ENCODE data around the gene SMIM44. TPM values are rescaled to one million over a fixed set of nuclear protein-coding genes. Genes with fewer than 3 reads are reported as not detected.

SMIM44 gene
- total and polyA plus RNA-seq, 9 of the 15 experiments (the other 6 are each of a cell fraction or from before 2014, with no cell fraction given), result not detected

DNA sequence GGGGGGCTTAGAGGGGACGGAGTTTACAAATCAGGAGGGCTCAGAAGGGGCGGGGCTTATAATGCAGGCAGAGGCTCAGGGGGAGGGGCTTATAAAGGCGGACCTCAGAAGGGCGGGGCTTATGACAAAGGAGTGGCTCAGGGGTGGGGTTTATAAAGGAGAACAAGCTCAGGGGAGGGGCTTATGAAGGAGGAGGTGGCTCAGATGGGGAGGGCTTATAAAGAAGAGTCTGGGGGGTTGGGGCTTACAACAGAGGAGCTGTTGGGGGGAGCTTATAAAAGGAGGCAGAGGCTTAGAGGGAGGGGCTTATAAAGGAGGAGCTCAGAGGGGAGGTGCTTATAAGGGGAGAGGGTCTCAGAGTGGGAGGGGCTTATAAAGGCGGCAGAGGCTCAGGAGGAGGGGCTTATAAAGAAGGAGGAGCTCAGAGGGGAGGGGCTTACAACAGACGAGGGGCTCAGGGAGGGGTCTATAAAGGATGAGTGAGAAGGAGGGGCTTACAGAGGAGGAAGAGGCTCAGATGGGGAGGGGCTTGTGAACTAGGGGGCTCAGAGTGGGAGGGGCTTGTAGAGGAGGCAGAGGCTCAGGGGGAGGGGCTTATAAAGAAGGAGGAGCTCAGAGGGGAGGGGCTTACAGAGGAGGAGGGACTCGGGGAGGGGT is 3.9 kb downstream of the SMIM44 start (continued):
- TF ChIP-seq, protein P1, sequence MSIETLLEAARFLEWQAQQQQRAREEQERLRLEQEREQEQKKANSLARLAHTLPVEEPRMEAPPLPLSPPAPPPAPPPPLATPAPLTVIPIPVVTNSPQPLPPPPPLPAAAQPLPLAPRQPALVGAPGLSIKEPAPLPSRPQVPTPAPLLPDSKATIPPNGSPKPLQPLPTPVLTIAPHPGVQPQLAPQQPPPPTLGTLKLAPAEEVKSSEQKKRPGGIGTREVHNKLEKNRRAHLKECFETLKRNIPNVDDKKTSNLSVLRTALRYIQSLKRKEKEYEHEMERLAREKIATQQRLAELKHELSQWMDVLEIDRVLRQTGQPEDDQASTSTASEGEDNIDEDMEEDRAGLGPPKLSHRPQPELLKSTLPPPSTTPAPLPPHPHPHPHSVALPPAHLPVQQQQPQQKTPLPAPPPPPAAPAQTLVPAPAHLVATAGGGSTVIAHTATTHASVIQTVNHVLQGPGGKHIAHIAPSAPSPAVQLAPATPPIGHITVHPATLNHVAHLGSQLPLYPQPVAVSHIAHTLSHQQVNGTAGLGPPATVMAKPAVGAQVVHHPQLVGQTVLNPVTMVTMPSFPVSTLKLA (conservative IDR thresholded peaks at IDR 0.05), result no peak
- TF ChIP-seq NR4A1 (CRISPR knock-in tag; IDR thresholded peaks at IDR 0.05), result no peak
- TF ChIP-seq NR4A1 (tag; IDR thresholded peaks at IDR 0.05), result no peak
- no peak for TF ChIP-seq CAMTA2 (CRISPR knock-in tag; conservative IDR thresholded peaks at IDR 0.05)
- TF ChIP-seq, protein P2, sequence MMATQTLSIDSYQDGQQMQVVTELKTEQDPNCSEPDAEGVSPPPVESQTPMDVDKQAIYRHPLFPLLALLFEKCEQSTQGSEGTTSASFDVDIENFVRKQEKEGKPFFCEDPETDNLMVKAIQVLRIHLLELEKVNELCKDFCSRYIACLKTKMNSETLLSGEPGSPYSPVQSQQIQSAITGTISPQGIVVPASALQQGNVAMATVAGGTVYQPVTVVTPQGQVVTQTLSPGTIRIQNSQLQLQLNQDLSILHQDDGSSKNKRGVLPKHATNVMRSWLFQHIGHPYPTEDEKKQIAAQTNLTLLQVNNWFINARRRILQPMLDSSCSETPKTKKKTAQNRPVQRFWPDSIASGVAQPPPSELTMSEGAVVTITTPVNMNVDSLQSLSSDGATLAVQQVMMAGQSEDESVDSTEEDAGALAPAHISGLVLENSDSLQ (IDR thresholded peaks at IDR 0.05), result 0 out of 2 replicates have a peak, but pooled peaks have one; percentile 12
- TF ChIP-seq ZNF609 (CRISPR knock-in tag; IDR thresholded peaks at IDR 0.05; ENCODE audit: borderline replicate concordance), result no peak
- TF ChIP-seq ELF4 (CRISPR knock-in tag; IDR thresholded peaks at IDR 0.05), result no peak
- no peak for TF ChIP-seq EGR1 (conservative IDR thresholded peaks at IDR 0.05)
- TF ChIP-seq SMARCB1 (IDR thresholded peaks at IDR 0.05; ENCODE audit: insufficient read length, low read depth), result no peak
- TF ChIP-seq, protein P3, sequence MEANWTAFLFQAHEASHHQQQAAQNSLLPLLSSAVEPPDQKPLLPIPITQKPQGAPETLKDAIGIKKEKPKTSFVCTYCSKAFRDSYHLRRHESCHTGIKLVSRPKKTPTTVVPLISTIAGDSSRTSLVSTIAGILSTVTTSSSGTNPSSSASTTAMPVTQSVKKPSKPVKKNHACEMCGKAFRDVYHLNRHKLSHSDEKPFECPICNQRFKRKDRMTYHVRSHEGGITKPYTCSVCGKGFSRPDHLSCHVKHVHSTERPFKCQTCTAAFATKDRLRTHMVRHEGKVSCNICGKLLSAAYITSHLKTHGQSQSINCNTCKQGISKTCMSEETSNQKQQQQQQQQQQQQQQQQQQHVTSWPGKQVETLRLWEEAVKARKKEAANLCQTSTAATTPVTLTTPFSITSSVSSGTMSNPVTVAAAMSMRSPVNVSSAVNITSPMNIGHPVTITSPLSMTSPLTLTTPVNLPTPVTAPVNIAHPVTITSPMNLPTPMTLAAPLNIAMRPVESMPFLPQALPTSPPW (CRISPR knock-in tag; IDR thresholded peaks at IDR 0.05), result peak; percentile 49; the same call in 1 of the 2 replicates
- no peak for TF ChIP-seq MAZ (CRISPR knock-in tag; conservative IDR thresholded peaks at IDR 0.05 in 1 of 2, IDR thresholded peaks at IDR 0.05 in 1 of 2)

All from K562 (cell line).